Measurements from ENCODE around the gene PLEKHA5.

The PLEKHA5 gene

DNA sequence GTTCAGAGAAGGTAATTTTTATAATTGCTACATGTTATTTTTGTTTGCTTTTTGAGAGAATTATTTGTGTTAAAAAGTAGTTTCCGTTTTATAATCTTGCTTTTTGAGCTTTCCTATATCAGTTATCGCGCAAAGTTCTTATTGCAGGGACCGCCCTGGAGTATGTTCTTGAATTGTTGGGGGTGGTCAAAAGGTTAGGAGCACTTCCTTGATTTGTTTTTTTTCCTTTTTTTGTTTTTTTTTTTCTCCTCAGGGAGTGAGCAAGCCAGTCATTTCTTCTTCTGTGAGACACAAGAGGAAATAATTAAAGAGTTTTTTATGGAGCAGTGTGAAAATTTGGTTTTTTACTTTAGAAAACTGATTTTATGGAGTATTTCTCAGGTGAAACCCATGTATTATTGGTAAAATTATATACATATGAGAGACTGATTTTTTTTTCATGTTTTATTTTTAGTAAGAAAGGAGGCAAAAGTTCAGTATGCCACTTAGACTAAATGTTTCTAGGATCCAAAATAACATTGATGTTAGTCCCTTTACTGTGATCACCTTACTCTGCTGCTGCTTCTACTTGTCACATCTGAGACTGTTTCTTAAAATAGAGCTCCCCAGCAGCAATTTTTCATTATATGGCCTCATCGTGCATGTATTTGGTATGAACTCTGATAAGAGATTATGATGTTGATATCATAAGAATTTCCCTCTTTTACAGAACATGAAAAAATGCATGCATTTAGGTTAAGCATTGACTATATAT, 26.6 kb downstream of the PLEKHA5 start (continued):
- TF ChIP-seq, protein P1, sequence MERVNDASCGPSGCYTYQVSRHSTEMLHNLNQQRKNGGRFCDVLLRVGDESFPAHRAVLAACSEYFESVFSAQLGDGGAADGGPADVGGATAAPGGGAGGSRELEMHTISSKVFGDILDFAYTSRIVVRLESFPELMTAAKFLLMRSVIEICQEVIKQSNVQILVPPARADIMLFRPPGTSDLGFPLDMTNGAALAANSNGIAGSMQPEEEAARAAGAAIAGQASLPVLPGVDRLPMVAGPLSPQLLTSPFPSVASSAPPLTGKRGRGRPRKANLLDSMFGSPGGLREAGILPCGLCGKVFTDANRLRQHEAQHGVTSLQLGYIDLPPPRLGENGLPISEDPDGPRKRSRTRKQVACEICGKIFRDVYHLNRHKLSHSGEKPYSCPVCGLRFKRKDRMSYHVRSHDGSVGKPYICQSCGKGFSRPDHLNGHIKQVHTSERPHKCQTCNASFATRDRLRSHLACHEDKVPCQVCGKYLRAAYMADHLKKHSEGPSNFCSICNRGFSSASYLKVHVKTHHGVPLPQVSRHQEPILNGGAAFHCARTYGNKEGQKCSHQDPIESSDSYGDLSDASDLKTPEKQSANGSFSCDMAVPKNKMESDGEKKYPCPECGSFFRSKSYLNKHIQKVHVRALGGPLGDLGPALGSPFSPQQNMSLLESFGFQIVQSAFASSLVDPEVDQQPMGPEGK (CRISPR knock-in tag; IDR thresholded peaks at IDR 0.05; ENCODE audit: borderline replicate concordance): no peak

DNA sequence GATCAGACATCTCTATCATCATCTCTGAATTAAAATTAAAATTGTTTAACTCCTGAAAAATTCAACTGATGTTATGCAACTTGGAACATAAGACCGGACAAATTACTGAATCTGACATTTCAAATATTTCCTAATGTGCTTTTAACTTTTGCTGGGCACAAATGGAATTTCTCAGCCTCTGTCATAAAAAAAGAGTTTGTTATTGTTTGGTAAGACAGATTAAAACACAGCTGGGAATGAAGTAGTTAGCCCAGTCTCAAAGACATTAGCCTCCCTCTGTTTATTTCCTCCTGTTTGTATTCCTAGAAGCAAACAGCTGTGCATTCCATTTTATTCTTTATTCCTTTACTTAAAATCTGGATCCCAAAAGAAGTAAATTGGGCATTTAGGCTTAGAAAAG, 29.4 kb downstream of the PLEKHA5 start:
- peak; percentile 73 for TF ChIP-seq ISL1 (CRISPR knock-in tag; IDR thresholded peaks at IDR 0.05)
- TF ChIP-seq RARB (CRISPR knock-in tag; IDR thresholded peaks at IDR 0.05): no peak
- ATAC-seq: no peak

DNA sequence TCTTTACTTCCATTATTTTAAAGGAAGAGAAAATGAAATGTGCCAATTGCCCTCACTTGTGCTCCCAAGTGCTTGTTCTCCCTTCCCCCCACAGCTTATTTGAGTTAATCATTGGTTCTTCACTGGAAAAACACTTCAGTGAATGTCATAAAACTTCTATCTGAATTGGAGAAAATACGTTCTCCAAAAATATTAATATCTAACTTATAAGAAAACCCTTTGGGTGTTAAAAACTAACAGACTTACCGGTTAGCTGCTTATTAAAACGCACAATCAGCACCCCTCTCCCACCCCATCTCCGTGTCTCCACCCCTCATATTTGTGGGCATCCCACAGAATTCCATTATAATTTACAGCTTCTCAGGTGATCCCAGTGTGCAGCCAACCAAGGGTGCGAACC, 31.7 kb downstream of the PLEKHA5 start:
- no peak for TF ChIP-seq ARNTL (CRISPR knock-in tag; IDR thresholded peaks at IDR 0.05; ENCODE audit: borderline replicate concordance, low read depth)
- no peak for TF ChIP-seq BACH2 (CRISPR knock-in tag; IDR thresholded peaks at IDR 0.05; ENCODE audit: borderline replicate concordance)
- TF ChIP-seq ZNF8 (CRISPR knock-in tag; IDR thresholded peaks at IDR 0.05): no peak
- TF ChIP-seq ISL1 (CRISPR knock-in tag; IDR thresholded peaks at IDR 0.05): no peak
- TF ChIP-seq ESRRG (CRISPR knock-in tag; IDR thresholded peaks at IDR 0.05): no peak
- TF ChIP-seq TCF4 (CRISPR knock-in tag; IDR thresholded peaks at IDR 0.05; ENCODE audit: borderline replicate concordance): no peak
- TF ChIP-seq GLIS3 (CRISPR knock-in tag; IDR thresholded peaks at IDR 0.05): no peak
- TF ChIP-seq, protein P1 (CRISPR knock-in tag; IDR thresholded peaks at IDR 0.05; ENCODE audit: borderline replicate concordance): no peak
- TF ChIP-seq, protein P2, sequence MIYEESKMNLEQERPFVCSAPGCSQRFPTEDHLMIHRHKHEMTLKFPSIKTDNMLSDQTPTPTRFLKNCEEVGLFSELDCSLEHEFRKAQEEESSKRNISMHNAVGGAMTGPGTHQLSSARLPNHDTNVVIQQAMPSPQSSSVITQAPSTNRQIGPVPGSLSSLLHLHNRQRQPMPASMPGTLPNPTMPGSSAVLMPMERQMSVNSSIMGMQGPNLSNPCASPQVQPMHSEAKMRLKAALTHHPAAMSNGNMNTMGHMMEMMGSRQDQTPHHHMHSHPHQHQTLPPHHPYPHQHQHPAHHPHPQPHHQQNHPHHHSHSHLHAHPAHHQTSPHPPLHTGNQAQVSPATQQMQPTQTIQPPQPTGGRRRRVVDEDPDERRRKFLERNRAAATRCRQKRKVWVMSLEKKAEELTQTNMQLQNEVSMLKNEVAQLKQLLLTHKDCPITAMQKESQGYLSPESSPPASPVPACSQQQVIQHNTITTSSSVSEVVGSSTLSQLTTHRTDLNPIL (CRISPR knock-in tag; IDR thresholded peaks at IDR 0.05; ENCODE audit: low read depth): no peak
- TF ChIP-seq, protein P3, sequence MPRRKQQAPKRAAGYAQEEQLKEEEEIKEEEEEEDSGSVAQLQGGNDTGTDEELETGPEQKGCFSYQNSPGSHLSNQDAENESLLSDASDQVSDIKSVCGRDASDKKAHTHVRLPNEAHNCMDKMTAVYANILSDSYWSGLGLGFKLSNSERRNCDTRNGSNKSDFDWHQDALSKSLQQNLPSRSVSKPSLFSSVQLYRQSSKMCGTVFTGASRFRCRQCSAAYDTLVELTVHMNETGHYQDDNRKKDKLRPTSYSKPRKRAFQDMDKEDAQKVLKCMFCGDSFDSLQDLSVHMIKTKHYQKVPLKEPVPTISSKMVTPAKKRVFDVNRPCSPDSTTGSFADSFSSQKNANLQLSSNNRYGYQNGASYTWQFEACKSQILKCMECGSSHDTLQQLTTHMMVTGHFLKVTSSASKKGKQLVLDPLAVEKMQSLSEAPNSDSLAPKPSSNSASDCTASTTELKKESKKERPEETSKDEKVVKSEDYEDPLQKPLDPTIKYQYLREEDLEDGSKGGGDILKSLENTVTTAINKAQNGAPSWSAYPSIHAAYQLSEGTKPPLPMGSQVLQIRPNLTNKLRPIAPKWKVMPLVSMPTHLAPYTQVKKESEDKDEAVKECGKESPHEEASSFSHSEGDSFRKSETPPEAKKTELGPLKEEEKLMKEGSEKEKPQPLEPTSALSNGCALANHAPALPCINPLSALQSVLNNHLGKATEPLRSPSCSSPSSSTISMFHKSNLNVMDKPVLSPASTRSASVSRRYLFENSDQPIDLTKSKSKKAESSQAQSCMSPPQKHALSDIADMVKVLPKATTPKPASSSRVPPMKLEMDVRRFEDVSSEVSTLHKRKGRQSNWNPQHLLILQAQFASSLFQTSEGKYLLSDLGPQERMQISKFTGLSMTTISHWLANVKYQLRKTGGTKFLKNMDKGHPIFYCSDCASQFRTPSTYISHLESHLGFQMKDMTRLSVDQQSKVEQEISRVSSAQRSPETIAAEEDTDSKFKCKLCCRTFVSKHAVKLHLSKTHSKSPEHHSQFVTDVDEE (CRISPR knock-in tag; IDR thresholded peaks at IDR 0.05): no peak
- TF ChIP-seq TOX (CRISPR knock-in tag; IDR thresholded peaks at IDR 0.05; ENCODE audit: borderline replicate concordance): no peak
- TF ChIP-seq ZFP30 (CRISPR knock-in tag; IDR thresholded peaks at IDR 0.05): no peak
- TF ChIP-seq, protein P4, sequence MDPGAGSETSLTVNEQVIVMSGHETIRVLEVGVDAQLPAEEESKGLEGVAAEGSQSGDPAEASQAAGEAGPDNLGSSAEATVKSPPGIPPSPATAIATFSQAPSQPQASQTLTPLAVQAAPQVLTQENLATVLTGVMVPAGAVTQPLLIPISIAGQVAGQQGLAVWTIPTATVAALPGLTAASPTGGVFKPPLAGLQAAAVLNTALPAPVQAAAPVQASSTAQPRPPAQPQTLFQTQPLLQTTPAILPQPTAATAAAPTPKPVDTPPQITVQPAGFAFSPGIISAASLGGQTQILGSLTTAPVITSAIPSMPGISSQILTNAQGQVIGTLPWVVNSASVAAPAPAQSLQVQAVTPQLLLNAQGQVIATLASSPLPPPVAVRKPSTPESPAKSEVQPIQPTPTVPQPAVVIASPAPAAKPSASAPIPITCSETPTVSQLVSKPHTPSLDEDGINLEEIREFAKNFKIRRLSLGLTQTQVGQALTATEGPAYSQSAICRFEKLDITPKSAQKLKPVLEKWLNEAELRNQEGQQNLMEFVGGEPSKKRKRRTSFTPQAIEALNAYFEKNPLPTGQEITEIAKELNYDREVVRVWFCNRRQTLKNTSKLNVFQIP (CRISPR knock-in tag; IDR thresholded peaks at IDR 0.05; ENCODE audit: borderline replicate concordance, low read depth): no peak
- TF ChIP-seq, protein P5, sequence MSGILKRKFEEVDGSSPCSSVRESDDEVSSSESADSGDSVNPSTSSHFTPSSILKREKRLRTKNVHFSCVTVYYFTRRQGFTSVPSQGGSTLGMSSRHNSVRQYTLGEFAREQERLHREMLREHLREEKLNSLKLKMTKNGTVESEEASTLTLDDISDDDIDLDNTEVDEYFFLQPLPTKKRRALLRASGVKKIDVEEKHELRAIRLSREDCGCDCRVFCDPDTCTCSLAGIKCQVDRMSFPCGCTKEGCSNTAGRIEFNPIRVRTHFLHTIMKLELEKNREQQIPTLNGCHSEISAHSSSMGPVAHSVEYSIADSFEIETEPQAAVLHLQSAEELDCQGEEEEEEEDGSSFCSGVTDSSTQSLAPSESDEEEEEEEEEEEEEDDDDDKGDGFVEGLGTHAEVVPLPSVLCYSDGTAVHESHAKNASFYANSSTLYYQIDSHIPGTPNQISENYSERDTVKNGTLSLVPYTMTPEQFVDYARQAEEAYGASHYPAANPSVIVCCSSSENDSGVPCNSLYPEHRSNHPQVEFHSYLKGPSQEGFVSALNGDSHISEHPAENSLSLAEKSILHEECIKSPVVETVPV (CRISPR knock-in tag; IDR thresholded peaks at IDR 0.05): no peak
- no peak for TF ChIP-seq RARB (CRISPR knock-in tag; IDR thresholded peaks at IDR 0.05)
- no peak for TF ChIP-seq CSDC2 (CRISPR knock-in tag; IDR thresholded peaks at IDR 0.05)
- no peak for TF ChIP-seq ZFP3 (CRISPR knock-in tag; IDR thresholded peaks at IDR 0.05)
- TF ChIP-seq ZC3H10 (CRISPR knock-in tag; IDR thresholded peaks at IDR 0.05): no peak
- no peak for TF ChIP-seq ZNF565 (CRISPR knock-in tag; conservative IDR thresholded peaks at IDR 0.05; ENCODE audit: low read depth)

More for the DNA sequence above, 31.7 kb downstream of the PLEKHA5 start:
- ATAC-seq: no peak

Measured in SK-N-SH treated with all-trans-retinoic acid at 6 μM for 48 hours (cell line).